Endothelial cell of umbilical vein (primary cell): ENCODE measurements around the gene CDK6.

ENCODE experiments used
- POLR2A ChIP-seq: IDR thresholded peaks from 2 replicates; pipeline ENCODE4 v1.6.1; 2012; ENCODE audit warnings: low read depth, mild to moderate bottlenecking, control low read depth, low read length
- POLR2AphosphoS5 ChIP-seq: IDR thresholded peaks from 2 replicates; pipeline ENCODE4 v1.6.1; 2012; ENCODE audit warnings: low read depth, mild to moderate bottlenecking, control low read depth, low read length, moderate library complexity; ENCODE audit not compliant: insufficient read depth
- TF ChIP-seq, protein P1 (sequence below), 2 donors: IDR thresholded peaks; 1 replicate in 1 of 2; 2 replicates in 1 of 2; pipeline ENCODE4 v1.5.1; 2011; ENCODE audit warnings: low read length in 2 of 2, mild to moderate bottlenecking in 2 of 2, moderate library complexity in 2 of 2, control low read depth in 1 of 2, inconsistent platforms in 1 of 2, low read depth in 1 of 2; ENCODE audit not compliant: insufficient read depth in 1 of 2; ENCODE audit errors: extremely low read depth in 1 of 2
- TF ChIP-seq, protein P2 (sequence below): IDR thresholded peaks from 2 replicates; pipeline ENCODE4 v1.6.1; 2011; ENCODE audit not compliant: insufficient read depth, insufficient read length

DNA sequence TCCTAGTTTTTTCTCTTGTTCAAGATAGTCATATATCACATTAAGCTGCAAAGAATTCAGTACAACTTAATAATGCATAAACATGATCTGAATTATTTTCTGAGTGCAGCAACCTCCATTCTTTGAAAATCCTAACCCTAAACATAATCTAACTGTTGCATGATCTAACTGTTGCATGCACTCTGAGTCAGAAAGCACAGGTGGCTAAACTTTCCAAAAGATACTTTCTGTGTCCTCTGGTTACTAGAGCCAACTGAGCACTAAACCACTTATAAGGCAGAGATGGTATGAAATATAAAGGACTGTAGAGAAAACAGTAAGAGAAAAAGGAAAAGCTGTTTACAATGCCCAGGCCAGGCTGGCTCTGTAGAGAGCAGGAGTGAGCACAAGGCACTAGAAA lies 223.2 kb downstream of the CDK6 start:
- TF ChIP-seq, protein P1, sequence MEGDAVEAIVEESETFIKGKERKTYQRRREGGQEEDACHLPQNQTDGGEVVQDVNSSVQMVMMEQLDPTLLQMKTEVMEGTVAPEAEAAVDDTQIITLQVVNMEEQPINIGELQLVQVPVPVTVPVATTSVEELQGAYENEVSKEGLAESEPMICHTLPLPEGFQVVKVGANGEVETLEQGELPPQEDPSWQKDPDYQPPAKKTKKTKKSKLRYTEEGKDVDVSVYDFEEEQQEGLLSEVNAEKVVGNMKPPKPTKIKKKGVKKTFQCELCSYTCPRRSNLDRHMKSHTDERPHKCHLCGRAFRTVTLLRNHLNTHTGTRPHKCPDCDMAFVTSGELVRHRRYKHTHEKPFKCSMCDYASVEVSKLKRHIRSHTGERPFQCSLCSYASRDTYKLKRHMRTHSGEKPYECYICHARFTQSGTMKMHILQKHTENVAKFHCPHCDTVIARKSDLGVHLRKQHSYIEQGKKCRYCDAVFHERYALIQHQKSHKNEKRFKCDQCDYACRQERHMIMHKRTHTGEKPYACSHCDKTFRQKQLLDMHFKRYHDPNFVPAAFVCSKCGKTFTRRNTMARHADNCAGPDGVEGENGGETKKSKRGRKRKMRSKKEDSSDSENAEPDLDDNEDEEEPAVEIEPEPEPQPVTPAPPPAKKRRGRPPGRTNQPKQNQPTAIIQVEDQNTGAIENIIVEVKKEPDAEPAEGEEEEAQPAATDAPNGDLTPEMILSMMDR (IDR thresholded peaks at IDR 0.05; ENCODE audit: extremely low read depth in 1 of 2, insufficient read depth in 1 of 2, low read depth in 1 of 2, low read length in 2 of 2), result no peak
- no peak for TF ChIP-seq POLR2A
- TF ChIP-seq, protein P2, sequence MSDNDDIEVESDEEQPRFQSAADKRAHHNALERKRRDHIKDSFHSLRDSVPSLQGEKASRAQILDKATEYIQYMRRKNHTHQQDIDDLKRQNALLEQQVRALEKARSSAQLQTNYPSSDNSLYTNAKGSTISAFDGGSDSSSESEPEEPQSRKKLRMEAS, result no peak
- TF ChIP-seq POLR2AphosphoS5, result no peak
